Measurements from ENCODE around the gene ADIG. TPM values are rescaled to one million over a fixed set of nuclear protein-coding genes. Genes with fewer than 3 reads are reported as not detected.

Gene ADIG
- total RNA-seq, 2 donors from 2014 or later = not detected

- no peak overlapping the region for H3K4me3 ChIP-seq
- DNase-seq (ENCODE audit: low spot score) (no peak), ATAC-seq (ENCODE audit: insufficient number of reproducible peaks, low FRiP score, low read depth) (no peak)
- H3K4me1 ChIP-seq (ENCODE audit: control insufficient read depth in 1 of 2, low read depth in 2 of 2) = no peaks in the 10 kb centered on the region
- H3K9me3 ChIP-seq = no peaks in the 10 kb centered on the region
- TF ChIP-seq CTCF (IDR thresholded peaks at IDR 0.05) = no peak
- H3K27ac ChIP-seq = no peak overlapping the region
- no peaks in the 10 kb centered on the region for H3K27me3 ChIP-seq (replicated peaks; ENCODE audit: insufficient read depth)
- peaks cover 14% of the 10 kb centered on the region for H3K36me3 ChIP-seq
Measured at GRCh38 chr20:38559764-38560163, 21.2 kb upstream of the ADIG start.

- ATAC-seq (ENCODE audit: insufficient number of reproducible peaks, low FRiP score, low read depth) (no peak), DNase-seq (ENCODE audit: low spot score) (no peak)
- no peak for TF ChIP-seq CTCF (IDR thresholded peaks at IDR 0.05)
- peaks cover 11% of the 10 kb centered on the region for H3K36me3 ChIP-seq
- H3K4me3 ChIP-seq = no peak overlapping the region
- H3K9me3 ChIP-seq = no peaks in the 10 kb centered on the region
- no peaks in the 10 kb centered on the region for H3K4me1 ChIP-seq (ENCODE audit: control insufficient read depth in 1 of 2, low read depth in 2 of 2)
- H3K27me3 ChIP-seq (replicated peaks; ENCODE audit: insufficient read depth) = no peaks in the 10 kb centered on the region
- no peak overlapping the region for H3K27ac ChIP-seq
Measured at GRCh38 chr20:38563802-38564431, 17.1 kb upstream of the ADIG start.

GRCh38 chr20:38564680-38565079 is 16.3 kb upstream of the ADIG start:
- no peak for TF ChIP-seq CTCF (IDR thresholded peaks at IDR 0.05)
- ATAC-seq (ENCODE audit: insufficient number of reproducible peaks, low FRiP score, low read depth) = no peak

GRCh38 chr20:38566036-38566598 is 14.9 kb upstream of the ADIG start:
- H3K36me3 ChIP-seq = peaks cover 5% of the 10 kb centered on the region

More at GRCh38 chr20:38564680-38565079, 16.3 kb upstream of the ADIG start:
- no peak overlapping the region for H3K27ac ChIP-seq
- no peaks in the 10 kb centered on the region for H3K27me3 ChIP-seq (replicated peaks; ENCODE audit: insufficient read depth)
- H3K36me3 ChIP-seq = peaks cover 5% of the 10 kb centered on the region
- no peak for DNase-seq (ENCODE audit: low spot score)
- no peak overlapping the region for H3K4me3 ChIP-seq
- H3K4me1 ChIP-seq (ENCODE audit: control insufficient read depth in 1 of 2, low read depth in 2 of 2) = no peaks in the 10 kb centered on the region
- H3K9me3 ChIP-seq = no peaks in the 10 kb centered on the region

More at GRCh38 chr20:38566036-38566598, 14.9 kb upstream of the ADIG start:
- DNase-seq (ENCODE audit: low spot score) (no peak), ATAC-seq (ENCODE audit: insufficient number of reproducible peaks, low FRiP score, low read depth) (no peak)
- no peak overlapping the region for H3K4me3 ChIP-seq
- H3K4me1 ChIP-seq (ENCODE audit: control insufficient read depth in 1 of 2, low read depth in 2 of 2) = no peaks in the 10 kb centered on the region
- no peak overlapping the region for H3K27ac ChIP-seq
- H3K9me3 ChIP-seq = no peaks in the 10 kb centered on the region
- no peaks in the 10 kb centered on the region for H3K27me3 ChIP-seq (replicated peaks; ENCODE audit: insufficient read depth)
- TF ChIP-seq CTCF (IDR thresholded peaks at IDR 0.05) = no peak

Measured in thoracic aorta (tissue), 2 donors.